Stimulated activated naive B cell treated with anti-CD40 and anti-IgM and Interleukin-4, amounts not matched to agents 10 μg/mL and 1 μg/mL and 100 μg/mL, for 72 hours (primary cell): ENCODE results near the gene TMEM169.

ENCODE experiments used
- ATAC-seq, 2 donors: fragments of 150-1000 bp; cut with Tn5 transposase; replicated peaks; 2 replicates each; pipeline ENCODE4 v1.10.0; 2021; ENCODE audit warnings: moderate library complexity in 1 of 2
- DNase-seq: peaks from one replicate; pipeline ENCODE4 v3.0.0; 2021
- H3K27ac Mint-ChIP-seq: one replicate; pipeline ENCODE4 v1.8.0; 2022; ENCODE audit warnings: mild to moderate bottlenecking, mixed read lengths
- H3K27me3 Mint-ChIP-seq, 2 donors: one replicate each; pipeline ENCODE4 v1.8.0; 2022; ENCODE audit warnings: mixed read lengths in 2 of 2
- H3K36me3 Mint-ChIP-seq, 2 donors: one replicate each; pipeline ENCODE4 v1.8.0; 2022; ENCODE audit warnings: mixed read lengths in 2 of 2, mild to moderate bottlenecking in 1 of 2
- H3K4me1 Mint-ChIP-seq, 2 donors: one replicate each; pipeline ENCODE4 v1.8.0; 2022; ENCODE audit warnings: mixed read lengths in 2 of 2, mild to moderate bottlenecking in 1 of 2
- H3K4me3 Mint-ChIP-seq, 2 donors: one replicate each; pipeline ENCODE4 v1.8.0; 2022; ENCODE audit warnings: mild to moderate bottlenecking in 2 of 2, mixed read lengths in 2 of 2, moderate library complexity in 1 of 2
- H3K9me3 Mint-ChIP-seq, 2 donors: one replicate each; pipeline ENCODE4 v1.8.0; 2022; ENCODE audit warnings: mixed read lengths in 2 of 2, mild to moderate bottlenecking in 1 of 2

TMEM169 gene

GRCh38 chr2:216103213-216103612 is 21.5 kb downstream of the TMEM169 start:
- ATAC-seq (no peak), DNase-seq (no peak)
- Mint-ChIP-seq H3K27ac (no peak overlapping the region), H3K27me3 (peaks cover 5 to 10% of the 10 kb centered on the region in 2 donors), H3K4me3 (no peak overlapping the region), H3K36me3 (peaks cover 6 to 10% of the 10 kb centered on the region in 2 donors), H3K9me3 (no peaks in the 10 kb centered on the region), H3K4me1 (no peaks in the 10 kb centered on the region)

- Mint-ChIP-seq H3K36me3 (peaks cover 11 to 13% of the 10 kb centered on the region in 2 donors), H3K27ac (no peak overlapping the region), H3K27me3 (peaks cover 5 to 10% of the 10 kb centered on the region in 2 donors), H3K4me1 (peaks cover 3 to 10% of the 10 kb centered on the region in 2 donors), H3K4me3 (no peak overlapping the region), H3K9me3 (no peaks in the 10 kb centered on the region)
- ATAC-seq (no peak), DNase-seq (no peak)
Observed at GRCh38 chr2:216104691-216105090, 23.0 kb downstream of the TMEM169 start.

- H3K4me3 Mint-ChIP-seq: no peak overlapping the region
- no peak for ATAC-seq
Observed at GRCh38 chr2:216107320-216107719, 25.6 kb downstream of the TMEM169 start.

DNA sequence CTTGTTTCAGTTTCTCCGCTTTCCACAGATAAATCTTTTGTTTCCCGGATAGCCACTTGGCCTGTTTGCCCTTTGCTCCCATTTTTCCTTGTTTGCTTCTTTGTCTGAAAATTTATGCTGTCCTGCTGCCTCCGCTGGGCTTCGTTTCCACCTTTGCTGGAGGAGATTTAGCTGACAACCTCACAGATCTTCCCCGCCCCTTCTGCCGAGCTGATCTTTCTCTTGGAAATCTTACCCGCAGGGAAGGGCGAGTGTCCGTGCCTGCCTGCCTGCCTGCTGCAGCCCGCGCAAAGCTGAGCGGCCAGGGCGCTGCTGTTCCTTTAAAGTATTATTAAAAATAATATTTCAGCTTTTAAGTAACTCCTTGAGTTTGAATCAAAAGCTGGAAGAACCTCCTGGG is 26.0 kb downstream of the TMEM169 start:
- Mint-ChIP-seq H3K27me3 (peaks cover 5 to 10% of the 10 kb centered on the region in 2 donors), H3K27ac (peak overlapping the region; percentile 56), H3K4me3 (no peak overlapping the region), H3K4me1 (peaks cover 16 to 30% of the 10 kb centered on the region in 2 donors), H3K9me3 (no peaks in the 10 kb centered on the region), H3K36me3 (peaks cover 15 to 22% of the 10 kb centered on the region in 2 donors)
- DNase-seq (no peak), ATAC-seq (no peak)

More at GRCh38 chr2:216107320-216107719, 25.6 kb downstream of the TMEM169 start:
- peak overlapping the region; percentile 25 for H3K27ac Mint-ChIP-seq
- H3K36me3 Mint-ChIP-seq: peaks cover 10 to 18% of the 10 kb centered on the region in 2 donors
- peaks cover 13 to 25% of the 10 kb centered on the region in 2 donors for H3K4me1 Mint-ChIP-seq
- H3K9me3 Mint-ChIP-seq: no peaks in the 10 kb centered on the region
- H3K27me3 Mint-ChIP-seq: peaks cover 5 to 10% of the 10 kb centered on the region in 2 donors
- no peak for DNase-seq

- Mint-ChIP-seq H3K36me3 (peaks cover 21 to 29% of the 10 kb centered on the region in 2 donors), H3K4me1 (peaks cover 23 to 36% of the 10 kb centered on the region in 2 donors)
- no peak for DNase-seq
Observed at GRCh38 chr2:216108310-216108966, 26.7 kb downstream of the TMEM169 start.

GRCh38 chr2:216108967-216109921 is 27.5 kb downstream of the TMEM169 start, which contains the start of gene XRCC5:
Gene XRCC5 (plus strand): TSS chr2:216109348. CDS start chr2:216109437, 89 bp downstream.
- Mint-ChIP-seq H3K27ac (peak within 1 kb of the TSS; percentile 99), H3K9me3 (peaks cover 0 to under 1% of the 10 kb centered on the region in 2 donors), H3K27me3 (peaks cover 5 to 10% of the 10 kb centered on the region in 2 donors), H3K4me3 (peak within 1 kb of the TSS; percentile 97 to 99), H3K4me1 (peaks cover 29 to 45% of the 10 kb centered on the region in 2 donors), H3K36me3 (peaks cover 28 to 37% of the 10 kb centered on the region in 2 donors)
- ATAC-seq (peak; percentile 85 to 89), DNase-seq (peak; percentile 95)

More at GRCh38 chr2:216108310-216108966, 26.7 kb downstream of the TMEM169 start:
- ATAC-seq: no peak
- no peaks in the 10 kb centered on the region for H3K9me3 Mint-ChIP-seq
- peak overlapping the region; percentile 99 for H3K27ac Mint-ChIP-seq
- peaks cover 5 to 10% of the 10 kb centered on the region in 2 donors for H3K27me3 Mint-ChIP-seq
- H3K4me3 Mint-ChIP-seq: peak overlapping the region; percentile 97 to 99

GRCh38 chr2:216109962-216110614 is 28.4 kb downstream of the TMEM169 start:
- peaks cover 37 to 53% of the 10 kb centered on the region in 2 donors for H3K4me1 Mint-ChIP-seq
- ATAC-seq (no peak), DNase-seq (no peak)
- H3K27me3 Mint-ChIP-seq: peaks cover 5 to 8% of the 10 kb centered on the region in 2 donors
- H3K9me3 Mint-ChIP-seq: peaks cover 0 to 2% of the 10 kb centered on the region in 2 donors
- H3K36me3 Mint-ChIP-seq: peaks cover 37 to 45% of the 10 kb centered on the region in 2 donors
- peak overlapping the region; percentile 99 for H3K27ac Mint-ChIP-seq
- H3K4me3 Mint-ChIP-seq: peak overlapping the region; percentile 97 to 99

- Mint-ChIP-seq H3K36me3 (peaks cover 38 to 49% of the 10 kb centered on the region in 2 donors), H3K27ac (peak overlapping the region; percentile 51), H3K9me3 (peaks cover 0 to 2% of the 10 kb centered on the region in 2 donors), H3K27me3 (peaks cover 3% of the 10 kb centered on the region in 2 donors), H3K4me1 (peaks cover 39 to 57% of the 10 kb centered on the region in 2 donors), H3K4me3 (peak overlapping the region; percentile 97 to 99)
- ATAC-seq (no peak), DNase-seq (no peak)
Observed at GRCh38 chr2:216110620-216111019, 28.9 kb downstream of the TMEM169 start.

- peaks cover 40 to 51% of the 10 kb centered on the region in 2 donors for H3K36me3 Mint-ChIP-seq
- H3K9me3 Mint-ChIP-seq: peaks cover 0 to 2% of the 10 kb centered on the region in 2 donors
- peak overlapping the region; percentile 9 for H3K27ac Mint-ChIP-seq
- peaks cover 39 to 59% of the 10 kb centered on the region in 2 donors for H3K4me1 Mint-ChIP-seq
- peak overlapping the region; percentile 63 to 97 for H3K4me3 Mint-ChIP-seq
- no peaks in the 10 kb centered on the region for H3K27me3 Mint-ChIP-seq
- ATAC-seq (no peak), DNase-seq (no peak)
Observed at GRCh38 chr2:216111122-216111521, 29.4 kb downstream of the TMEM169 start.

GRCh38 chr2:216112926-216113325 is 31.2 kb downstream of the TMEM169 start:
- H3K36me3 Mint-ChIP-seq: peaks cover 51 to 64% of the 10 kb centered on the region in 2 donors
- ATAC-seq (no peak), DNase-seq (no peak)
- peak overlapping the region; percentile 92 for H3K27ac Mint-ChIP-seq
- H3K4me3 Mint-ChIP-seq: peak overlapping the region; percentile 28 to 41
- H3K9me3 Mint-ChIP-seq: peaks cover 0 to 2% of the 10 kb centered on the region in 2 donors
- H3K27me3 Mint-ChIP-seq: no peaks in the 10 kb centered on the region
- peaks cover 46 to 71% of the 10 kb centered on the region in 2 donors for H3K4me1 Mint-ChIP-seq

DNA sequence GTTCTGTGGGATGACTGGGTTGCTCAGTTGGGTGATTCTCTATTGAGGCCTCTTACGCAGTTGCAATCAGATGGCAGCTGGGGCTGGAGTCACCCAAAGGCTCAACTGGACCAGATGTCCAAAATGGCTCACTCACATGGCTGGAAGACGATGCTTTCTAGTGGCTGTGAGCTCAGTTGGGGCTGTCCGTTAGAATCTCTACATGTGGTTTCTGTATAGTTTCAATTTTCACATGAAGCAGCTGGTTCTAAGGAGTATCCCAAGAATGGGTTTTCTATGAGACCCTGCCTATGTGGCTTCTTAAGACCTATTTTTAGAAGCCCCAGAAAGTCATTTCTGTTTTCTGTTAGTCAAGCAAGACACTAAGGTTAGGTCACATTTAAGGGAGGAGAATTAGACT is 31.9 kb downstream of the TMEM169 start:
- no peaks in the 10 kb centered on the region for H3K27me3 Mint-ChIP-seq
- peak; percentile 34 to 61 for ATAC-seq
- peaks cover 51 to 69% of the 10 kb centered on the region in 2 donors for H3K36me3 Mint-ChIP-seq
- peaks cover 46 to 71% of the 10 kb centered on the region in 2 donors for H3K4me1 Mint-ChIP-seq
- H3K27ac Mint-ChIP-seq: peak overlapping the region; percentile 92
- DNase-seq: peak; percentile 23
- peak overlapping the region; percentile 26 to 56 for H3K4me3 Mint-ChIP-seq
- H3K9me3 Mint-ChIP-seq: peaks cover 0 to 2% of the 10 kb centered on the region in 2 donors

- peak overlapping the region; percentile 95 for H3K27ac Mint-ChIP-seq
- ATAC-seq (peak; percentile 13 to 19), DNase-seq (no peak)
- peaks cover 45 to 70% of the 10 kb centered on the region in 2 donors for H3K4me1 Mint-ChIP-seq
- H3K36me3 Mint-ChIP-seq: peaks cover 53 to 70% of the 10 kb centered on the region in 2 donors
- H3K4me3 Mint-ChIP-seq: peak overlapping the region; percentile 82 to 86
- H3K9me3 Mint-ChIP-seq: peaks cover 0 to 2% of the 10 kb centered on the region in 2 donors
- H3K27me3 Mint-ChIP-seq: no peaks in the 10 kb centered on the region
Observed at GRCh38 chr2:216114382-216114713, 32.6 kb downstream of the TMEM169 start.

DNA sequence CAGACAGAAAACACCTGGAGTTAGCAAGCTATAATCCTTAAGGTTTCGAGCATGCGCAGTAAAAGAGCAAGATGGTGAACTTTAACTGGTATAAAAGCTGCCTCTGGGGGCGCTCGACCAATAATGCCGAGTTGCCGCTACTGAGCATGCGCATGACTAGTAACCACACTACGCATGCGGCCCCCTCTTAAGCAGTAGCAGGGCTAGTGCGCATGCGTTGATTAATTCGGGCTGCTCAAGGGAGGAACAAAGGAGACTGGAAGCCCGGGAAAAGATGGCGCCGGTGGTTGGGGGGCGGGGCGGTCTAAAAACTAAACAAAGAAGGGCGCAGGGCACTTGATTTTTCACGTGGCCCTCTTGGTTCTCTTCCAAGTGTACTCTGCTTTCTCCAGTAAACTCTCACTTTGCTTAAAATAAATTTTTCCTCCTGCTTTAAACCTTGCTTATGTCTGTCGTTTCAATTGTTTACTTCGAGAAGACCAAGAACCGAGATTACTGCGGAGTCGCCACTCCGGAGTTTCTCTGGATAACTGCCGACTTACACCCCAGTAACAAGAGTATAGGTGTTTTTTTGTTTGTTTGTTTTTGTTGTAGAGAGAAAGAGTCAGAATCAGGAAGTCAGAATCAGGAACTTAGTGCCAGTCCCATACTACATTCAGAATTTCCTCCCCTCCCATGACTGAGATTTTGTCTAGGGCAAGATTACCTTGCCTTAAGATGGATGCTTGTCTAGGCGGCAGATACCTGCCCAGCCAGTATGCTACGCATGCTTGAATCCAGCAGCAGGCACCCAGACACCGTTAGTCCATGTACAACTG is 33.2 kb downstream of the TMEM169 start:
- DNase-seq (peak; percentile 91), ATAC-seq (peak; percentile 81 to 92)
- Mint-ChIP-seq H3K36me3 (peaks cover 56 to 72% of the 10 kb centered on the region in 2 donors), H3K27ac (peak overlapping the region; percentile 95), H3K9me3 (peaks cover 0 to 2% of the 10 kb centered on the region in 2 donors), H3K4me1 (peaks cover 47 to 74% of the 10 kb centered on the region in 2 donors), H3K27me3 (no peaks in the 10 kb centered on the region), H3K4me3 (peak overlapping the region; percentile 82 to 86)
